HG03095 (cell line): ENCODE data around the gene C4orf51.

Experiments used
- ATAC-seq: cut with Tn5 transposase; IDR thresholded peaks from one replicate; pipeline ENCODE4 v1.9.1; 2021; ENCODE audit warnings: moderate library complexity; ENCODE audit not compliant: unreplicated experiment

Gene C4orf51

DNA sequence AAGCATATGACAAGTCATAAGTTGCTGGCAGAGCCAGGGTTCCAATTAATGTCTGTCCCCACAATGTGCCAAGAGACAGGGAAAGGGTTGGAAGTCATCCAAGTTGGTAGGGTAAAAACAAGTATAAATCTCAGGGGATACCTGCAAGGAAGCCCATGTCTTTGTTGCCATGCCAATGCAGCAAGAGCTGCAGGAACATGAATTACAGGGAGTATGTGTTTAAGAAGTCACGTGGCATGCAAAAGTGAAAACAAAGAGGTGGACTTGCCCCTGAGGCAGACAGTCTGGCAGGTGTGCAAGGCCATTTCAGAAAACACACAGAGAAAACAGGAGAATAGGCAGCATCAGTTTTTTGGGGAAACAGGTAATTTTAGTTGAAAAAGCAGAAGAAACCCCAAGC is 29.4 kb downstream of the C4orf51 start:
- peak; percentile 23 for ATAC-seq

DNA sequence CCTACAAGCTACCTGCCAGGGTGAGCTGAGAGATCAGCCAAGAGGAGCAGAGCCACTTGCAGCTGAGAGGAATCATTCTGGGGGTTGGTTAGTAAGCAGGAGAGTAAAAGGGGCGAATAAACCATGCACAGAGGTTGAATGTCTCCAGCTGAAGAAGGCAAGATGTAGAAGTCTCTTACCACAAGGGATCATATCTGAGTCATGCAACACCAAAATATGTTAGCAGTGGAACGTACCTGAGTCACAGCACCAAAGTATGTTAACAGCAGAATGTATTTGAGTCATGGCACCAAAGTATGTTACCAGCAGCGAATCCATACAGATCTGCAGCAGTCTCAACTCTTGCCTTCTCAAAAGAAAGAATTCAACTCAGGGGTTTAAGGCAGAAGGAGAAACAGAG is 29.9 kb downstream of the C4orf51 start:
- ATAC-seq = peak; percentile 56

DNA sequence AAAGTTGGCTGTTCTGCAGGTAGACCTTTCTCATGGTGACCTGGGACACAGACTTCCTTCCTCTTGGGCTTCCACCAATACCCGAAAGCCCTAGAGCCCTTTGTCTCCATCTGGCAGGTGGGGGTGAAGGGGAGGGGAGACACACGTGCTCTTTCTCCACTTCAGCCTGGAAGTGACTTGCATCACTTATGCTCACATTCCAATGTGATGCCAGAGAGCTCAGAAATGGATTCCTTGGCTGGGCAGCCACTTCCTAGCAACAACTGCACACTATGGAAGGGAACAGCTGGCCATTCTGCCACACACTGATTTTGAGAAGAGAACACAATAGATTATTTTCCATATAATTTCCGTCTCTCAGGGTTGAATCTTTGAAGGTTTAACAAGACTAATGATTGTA is 36.3 kb downstream of the C4orf51 start:
- ATAC-seq = no peak

DNA sequence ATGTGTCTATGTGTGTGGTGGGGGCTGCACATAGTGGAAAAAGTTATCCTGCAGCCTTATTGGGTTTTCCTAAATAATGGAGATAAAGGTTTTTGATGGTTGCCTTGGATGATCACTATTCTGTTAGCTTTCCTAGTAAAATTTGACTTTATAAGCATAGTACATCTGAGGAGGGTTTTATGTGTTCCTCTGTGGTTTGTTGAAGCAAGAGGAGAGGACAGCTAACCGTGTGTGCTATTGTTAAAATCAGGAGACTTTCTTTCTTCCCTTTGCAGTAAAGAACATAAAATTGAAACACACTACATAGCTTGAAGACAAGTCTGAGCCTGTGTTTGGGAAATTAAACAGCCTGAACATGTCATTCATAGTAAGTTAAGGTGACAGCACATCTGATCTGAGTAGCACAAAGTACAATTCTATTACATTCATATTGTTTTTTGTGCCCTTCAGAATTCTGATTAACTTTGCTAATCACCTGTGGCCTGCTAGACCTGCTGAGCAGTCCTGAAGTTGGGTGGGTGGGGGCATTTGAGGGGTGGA is 36.8 kb downstream of the C4orf51 start:
- no peak for ATAC-seq

DNA sequence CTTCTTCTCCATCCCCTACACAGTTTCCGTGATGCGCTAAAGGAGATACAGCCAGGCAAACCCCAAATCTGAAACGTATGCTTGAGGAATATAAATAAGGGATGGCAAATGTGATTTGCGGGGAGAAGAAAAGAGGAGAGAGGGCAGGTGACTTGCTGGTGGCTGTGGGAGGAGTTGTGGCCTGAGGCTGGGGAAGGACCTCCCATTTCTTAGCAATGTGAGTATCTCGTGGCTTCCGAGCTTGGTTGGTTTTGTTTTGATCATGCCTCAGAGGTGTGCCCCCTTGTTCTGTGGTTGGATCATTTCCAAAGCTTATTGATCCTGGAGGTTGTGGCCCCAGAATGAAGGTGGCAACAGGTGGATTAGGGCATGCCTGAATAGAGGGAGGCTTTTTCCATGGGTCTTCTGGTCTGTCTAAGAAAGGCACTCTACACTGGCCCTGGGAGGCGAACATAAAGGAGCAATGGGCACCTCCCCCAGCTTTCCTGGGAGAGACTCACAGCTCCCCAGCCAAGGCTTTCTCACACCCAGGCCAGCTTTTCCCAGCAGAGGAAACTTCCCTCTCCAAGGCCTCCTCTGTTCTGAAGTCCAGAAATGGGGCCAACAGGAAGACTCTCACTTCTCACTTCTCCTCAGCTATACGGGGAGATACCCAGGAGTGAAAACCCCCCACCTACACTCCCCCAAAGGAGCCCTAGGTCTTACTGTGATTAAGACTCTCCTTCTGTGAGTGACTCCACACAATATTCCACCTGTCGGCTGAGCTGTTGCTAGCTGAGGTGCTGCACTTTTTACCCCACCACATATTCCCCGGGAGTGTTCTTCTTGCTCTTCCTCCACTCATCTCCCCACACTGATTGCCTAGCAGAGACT is 40.0 kb downstream of the C4orf51 start:
- ATAC-seq = peak; percentile 77

DNA sequence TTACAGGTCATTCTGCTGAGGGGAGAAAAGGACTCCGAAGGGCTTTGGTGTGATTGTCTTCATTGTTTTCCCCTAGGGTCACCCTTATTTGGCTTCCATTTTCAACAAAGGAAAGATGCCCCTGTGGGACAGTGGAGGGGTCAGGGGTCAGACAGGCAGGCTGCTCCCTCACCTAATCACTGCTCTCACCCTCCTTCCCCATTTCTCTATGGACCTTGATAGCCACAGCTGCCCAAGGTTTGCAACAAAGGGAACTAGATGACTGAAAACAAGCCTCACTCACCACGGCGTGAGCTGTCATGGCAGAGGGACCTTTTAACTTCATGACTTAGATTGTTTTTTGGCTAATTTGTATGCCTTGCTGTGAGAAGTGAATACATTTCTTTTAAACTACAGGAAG is 40.7 kb downstream of the C4orf51 start:
- ATAC-seq = peak; percentile 26

DNA sequence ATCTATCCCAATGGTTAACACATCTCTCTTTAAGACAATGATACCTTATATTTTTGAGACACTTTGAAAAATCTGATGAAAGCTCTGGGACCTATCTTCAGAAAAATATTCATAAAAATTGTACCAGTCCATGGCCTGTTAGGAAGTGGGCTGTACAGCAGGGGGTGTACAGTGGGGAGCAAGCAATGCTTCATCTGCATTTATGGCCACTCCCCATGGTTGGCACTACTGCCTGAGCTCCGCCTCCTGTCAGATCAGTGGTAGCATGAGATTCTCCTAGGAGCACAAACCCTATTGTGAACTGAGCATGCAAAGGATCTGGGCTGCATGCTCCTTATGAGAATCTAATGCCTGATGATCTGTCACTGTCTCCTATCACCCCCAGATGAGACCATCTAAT is 42.6 kb downstream of the C4orf51 start:
- ATAC-seq = no peak

DNA sequence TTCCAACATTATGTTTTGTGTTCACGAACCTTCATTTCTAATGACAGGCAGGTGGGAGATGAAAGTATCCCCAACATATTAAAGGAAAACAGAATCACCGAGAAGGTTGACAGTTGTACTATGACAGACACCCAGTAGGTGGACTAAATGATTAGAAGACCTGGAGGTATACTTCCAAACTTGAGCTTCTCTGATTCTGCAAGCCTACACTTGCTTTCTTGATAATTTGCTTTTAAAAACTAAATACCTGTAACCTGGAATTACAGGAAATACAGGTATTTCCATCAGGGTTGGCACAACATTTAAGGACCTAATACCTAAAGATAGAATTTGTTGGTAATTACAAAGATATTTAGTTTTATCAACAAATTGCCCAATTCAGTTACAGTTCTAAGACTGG is 43.4 kb downstream of the C4orf51 start:
- ATAC-seq = no peak

DNA sequence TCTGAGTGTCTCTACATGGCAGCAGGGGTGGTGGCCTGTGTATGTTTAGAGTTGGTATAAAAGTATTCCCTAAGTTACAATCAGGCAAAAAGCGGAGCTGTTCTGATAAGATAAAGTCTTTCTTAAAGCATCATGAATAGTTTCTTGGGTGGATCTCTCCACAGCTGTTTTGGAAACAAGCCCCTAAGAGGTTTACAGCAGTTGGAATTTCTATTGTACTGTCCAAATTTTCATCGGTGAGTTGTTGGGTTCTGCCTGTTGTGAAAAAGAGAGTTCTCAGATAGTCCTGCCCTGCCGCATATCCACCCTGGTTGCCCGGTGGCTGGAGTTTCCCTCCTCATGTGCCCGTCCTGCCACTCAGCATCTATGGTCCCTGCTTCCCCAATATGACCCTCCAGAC is 50.1 kb downstream of the C4orf51 start:
- no peak for ATAC-seq

DNA sequence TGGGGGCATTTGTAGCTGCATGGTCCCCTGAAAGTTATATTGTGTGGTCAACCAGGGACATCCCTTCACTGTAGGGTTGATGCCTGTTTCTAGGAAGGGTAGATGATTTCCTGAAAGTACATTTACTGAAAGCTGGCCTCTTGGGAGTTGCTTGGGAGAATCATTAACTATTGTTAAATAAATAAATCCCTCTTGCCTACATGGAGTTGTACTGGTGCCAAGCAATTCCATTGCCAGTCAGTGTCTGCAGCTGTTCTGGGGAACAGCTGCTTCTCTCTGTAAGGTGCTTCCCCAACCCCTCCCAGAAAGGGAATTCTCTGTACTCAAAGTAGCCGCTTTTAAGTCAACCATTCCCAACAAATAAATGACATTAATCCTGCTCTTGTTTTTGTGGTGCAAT is 51.1 kb downstream of the C4orf51 start:
- no peak for ATAC-seq

DNA sequence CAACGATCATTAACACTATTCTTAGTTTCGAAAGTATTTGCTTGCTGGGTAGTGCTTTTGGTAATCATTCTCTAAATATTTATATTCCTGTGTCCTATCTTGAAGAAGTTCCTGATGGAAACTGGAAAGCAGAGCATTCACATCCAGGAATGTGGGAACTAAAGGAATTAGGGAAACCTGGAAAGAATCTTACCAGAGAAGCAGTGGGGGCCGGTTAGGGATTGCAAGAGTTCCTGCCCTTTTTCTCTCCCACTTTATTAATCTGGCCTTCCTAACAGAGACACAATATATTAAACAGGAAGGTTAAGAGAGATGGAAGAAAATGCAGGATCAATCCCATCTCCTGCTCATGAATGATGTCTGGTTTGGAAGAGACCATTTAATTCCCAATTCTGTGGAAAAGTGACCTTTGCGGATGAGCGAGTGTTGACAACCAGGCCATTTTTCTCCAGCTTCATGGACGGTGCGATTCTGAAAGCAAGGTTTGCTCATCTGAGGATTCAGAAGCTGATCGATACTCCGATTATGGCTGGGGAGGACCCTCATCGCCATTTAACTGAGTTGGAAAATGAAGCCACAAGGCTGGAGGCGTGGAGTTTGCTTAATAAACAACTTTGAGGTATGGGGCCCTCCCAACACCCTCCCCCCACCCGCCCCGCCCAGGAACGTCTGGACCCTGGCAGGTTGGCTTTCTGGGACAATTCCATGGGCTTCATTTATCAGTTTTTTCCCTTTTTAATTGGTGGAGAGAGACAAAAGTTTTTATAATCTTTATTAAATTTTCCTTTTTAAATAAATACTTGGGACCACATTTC is 52.3 kb downstream of the C4orf51 start:
- no peak for ATAC-seq

DNA sequence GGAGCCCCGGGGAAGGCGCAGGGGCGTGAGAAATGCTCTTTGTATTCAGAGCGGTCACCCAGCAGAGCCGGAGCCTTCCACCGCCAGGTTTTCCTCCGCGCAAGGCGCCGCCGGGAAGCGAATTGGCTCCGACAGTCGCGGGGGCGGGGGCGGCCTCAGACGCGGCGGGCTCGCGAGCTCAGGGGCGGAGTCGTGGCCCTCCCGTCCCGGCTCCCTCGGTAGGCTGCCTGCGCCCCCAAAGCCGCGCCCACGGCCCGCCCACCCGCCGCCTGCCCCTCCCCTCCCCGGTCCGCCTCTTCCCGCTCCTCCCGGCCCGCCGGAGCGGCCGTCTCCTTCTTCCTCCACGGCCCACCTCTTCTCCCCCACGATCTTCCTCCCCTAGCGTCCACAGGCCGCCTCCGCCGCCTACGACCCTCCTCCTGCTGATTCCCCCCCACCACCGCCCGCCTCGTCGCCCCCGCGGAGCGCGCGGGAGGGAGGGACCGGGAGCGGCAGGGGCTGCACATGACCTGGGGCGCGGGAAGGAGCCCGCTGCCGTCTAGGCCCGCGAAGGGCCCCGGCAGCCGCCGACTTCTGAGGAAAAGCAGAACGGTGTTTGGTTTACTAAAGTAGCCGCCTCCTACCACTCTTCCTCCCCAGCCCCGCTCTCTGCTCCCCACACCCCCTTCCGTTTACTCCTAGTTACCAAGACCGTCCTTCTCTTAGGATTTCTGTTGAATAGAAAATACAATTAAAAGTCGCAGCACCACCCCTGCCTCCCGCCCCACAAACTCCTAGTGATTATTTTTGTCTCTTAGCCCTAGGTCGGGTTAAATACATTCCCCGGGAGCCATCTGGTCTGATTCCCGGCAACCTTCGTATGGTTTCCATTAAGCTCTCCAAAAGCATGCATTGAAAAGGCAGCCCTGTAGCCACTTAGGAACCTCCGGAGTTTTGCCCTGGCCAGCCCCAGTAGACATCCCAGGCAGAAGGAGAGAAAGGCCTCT is 53.2 kb downstream of the C4orf51 start:
- ATAC-seq = peak; percentile 92

DNA sequence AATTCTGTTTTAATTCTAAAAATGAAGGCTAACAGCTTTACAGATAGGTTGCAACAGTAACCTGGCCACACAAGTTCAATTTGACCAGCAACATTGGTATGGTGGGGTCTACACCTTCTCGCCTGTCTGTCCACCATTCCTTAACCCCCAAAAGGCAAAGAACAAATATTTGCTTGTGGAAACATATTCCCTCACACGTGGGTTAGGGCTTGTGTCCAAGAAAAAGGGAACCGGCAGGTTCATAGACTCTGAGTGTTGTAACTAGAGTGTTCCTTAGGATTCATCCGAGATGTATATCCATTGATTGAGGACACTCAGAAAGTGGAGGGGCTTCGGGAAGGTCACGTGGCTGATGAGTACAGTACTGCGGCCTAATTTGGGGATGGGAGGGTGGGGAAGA is 54.1 kb downstream of the C4orf51 start:
- no peak for ATAC-seq

DNA sequence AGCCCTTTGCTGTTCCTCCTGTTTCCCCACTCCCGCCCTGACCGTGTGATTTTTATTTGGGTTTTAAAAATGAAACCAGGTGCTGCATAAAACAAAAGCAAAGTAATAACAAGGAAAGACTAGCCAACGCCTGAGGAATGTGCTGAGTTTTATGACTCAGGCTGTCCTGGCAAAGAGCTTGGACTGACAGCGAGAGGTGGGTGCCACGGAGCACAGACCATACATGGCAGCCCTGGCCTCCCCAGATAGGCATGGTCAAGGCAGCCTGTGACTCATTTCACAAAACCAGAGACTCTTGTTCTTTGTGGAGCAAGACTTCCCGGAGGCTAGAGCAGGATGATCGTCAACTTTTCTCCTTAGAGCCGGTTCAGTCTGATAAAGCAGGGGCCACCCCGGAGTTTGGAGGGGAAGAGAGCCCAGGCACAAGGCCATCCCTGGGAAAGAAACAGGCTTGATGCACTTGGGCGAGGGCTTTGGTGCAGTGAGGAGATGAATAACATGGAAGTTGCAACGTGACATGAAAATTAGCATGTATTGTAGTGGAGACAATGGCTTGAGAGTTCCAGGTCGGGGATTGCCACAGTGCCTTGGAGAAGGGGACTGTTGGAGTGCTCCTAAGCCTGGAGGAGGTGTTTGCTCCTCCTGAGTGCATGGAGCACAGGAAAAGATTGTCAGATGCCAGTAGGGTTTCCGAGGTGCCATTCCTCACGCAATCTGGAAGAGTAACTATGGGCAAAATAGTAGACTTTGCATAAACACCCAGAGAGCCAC is 54.8 kb downstream of the C4orf51 start:
- no peak for ATAC-seq

DNA sequence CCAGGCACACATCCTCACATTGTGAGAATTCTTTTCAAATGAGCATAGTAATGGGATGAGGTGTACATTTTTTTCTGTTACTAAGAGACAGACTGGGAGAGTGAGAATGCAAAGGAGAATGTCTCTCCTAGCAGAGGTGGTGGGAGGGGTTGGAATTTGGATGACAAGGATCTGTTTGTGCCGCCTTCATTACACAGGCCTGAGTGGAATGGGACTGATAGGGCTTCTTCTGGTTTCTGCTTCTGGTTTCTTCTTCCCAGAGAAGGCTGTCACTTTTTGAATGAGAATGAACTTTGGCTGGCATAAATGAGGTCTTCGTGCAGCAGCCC is 55.4 kb downstream of the C4orf51 start:
- no peak for ATAC-seq

DNA sequence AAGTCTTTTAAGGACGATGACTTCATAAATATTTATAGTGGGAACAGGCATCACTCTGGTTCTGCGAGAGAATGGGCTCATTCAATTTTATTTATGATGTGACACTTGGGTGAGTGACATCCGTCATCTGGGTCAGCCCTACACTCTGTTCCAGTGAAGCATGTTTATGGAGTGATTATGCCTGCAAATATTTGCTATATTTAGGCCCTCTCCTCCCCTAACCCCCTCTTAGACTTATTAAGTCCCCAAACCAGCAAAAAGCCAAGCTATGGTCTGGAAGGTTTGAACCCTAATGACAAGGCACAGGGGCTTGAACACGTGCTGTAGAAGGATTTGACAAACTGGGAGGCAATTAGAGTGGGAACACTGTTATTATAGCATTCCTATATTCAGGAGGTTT is 55.9 kb downstream of the C4orf51 start:
- ATAC-seq = no peak

DNA sequence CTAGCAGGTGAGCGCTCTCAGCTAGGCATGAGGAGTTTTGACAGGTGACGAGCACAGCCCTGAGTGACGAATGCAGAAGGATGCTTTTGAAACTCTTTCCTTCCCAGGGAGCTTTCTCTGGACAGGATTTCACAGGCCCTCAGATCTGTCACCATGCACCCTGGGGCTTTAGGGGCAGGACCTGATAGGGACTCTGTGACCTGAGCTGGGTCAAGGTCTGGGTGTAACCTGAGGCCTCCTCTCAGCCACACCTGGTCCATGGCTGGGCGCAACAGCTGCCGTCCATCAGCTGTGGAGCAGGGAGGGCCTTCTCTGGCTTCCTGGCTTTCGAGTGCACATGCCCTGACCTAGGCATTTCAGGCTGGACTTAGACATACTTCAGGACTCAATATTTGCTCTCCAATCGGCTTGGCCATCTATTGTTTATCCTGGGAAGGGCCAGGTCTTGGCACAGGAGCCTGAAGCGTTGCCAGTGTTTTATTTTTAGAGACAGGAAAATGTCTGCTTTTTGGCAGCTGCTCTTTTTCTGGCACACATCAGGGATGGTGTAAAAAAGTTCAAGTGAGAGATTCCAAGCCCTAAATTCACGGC is 56.4 kb downstream of the C4orf51 start:
- ATAC-seq = no peak

DNA sequence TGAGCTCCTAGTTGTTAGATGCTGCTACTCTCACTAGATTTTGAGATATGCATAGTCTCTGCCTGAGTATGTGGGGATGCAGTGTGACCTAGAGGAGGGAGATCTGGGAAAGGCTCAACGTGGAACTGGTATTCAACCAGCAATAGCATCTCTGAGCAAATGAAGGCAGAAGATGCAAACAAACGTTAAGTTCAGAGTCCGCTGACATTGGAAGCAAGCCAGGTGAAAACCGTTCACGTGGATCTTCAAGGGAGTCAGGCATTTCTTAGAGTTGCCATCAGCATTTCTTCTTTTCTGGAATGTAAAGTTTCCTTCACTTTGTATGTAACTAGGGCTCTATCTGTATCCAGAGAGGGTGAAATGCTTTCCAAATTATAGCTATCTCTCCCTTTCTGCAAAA is 59.9 kb downstream of the C4orf51 start:
- ATAC-seq = no peak

DNA sequence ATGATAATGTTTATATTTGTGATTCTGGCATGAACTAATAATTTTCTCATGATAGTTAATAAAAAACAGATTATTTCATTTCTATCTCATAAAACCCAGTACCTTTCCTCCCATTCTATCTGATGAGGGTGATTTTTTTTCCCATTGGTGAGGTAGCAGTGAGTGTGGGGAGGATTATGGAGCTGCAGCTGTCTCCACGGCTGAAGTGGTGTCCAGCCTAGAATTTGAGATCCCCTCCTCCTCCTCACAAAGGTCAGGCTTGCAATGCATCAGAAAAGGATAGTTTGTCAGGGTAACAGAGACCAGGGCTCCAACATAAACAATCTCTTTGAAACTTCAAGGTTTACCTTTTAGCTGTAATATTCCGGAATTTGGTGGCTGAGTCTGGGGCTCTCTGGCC is 60.9 kb downstream of the C4orf51 start:
- no peak for ATAC-seq

DNA sequence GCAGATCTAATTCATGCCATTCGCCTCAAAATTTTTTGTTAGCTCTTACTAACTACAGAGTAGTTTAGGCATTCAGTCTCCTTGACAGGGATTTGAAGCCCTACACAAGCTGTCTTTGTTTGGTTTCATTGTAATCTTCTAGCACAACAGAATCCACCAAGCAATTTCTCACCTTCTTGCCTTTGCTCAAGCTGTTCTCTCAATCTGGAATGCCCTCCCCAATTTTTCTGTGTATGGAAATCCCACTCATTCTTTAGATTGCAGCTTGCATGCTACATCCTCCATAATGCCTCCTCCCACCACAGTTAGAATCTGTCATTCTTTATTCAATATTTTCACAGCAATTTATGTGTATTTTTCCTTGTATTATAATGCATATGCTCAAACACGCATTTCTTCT is 63.7 kb downstream of the C4orf51 start:
- no peak for ATAC-seq
